ENCODE measurements around the gene KIAA0513. TPM values are rescaled to one million over a fixed set of nuclear protein-coding genes. Genes with fewer than 3 reads are reported as not detected.
"Not testable (repeated sequence)": the region's sequence is repeated elsewhere in the genome, so short reads cannot be mapped to it uniquely, and the experiment has no call there.

Gene KIAA0513
- total and polyA plus RNA-seq, 2 donors, result 3.4 to 5.2 TPM

DNA sequence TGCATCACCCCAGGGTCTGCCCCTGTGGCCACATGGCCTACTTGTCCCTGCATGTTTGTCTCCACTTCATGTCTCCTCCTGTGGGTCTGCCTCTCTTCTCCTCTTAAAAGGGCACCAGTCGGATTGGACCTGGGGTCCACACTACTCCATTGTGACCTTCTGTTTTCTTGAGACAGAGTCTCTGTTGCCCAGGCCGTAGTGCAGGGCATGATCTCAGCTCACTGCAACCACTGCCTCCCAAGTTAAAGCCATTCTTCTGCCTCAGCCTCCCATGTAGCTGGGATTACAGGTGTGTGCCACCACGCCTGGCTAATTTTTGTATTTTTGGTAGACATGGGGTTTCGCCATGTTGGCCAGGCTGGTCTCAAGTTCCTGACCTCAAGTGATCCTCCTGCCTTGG is 4.6 kb downstream of the KIAA0513 start:
- not testable (repeated sequence) for H3K4me3 ChIP-seq (ENCODE audit: low read length in 2 of 2); DNase-seq (ENCODE audit: low read depth in 6 of 9, low spot score in 9 of 9); H3K36me3 ChIP-seq (ENCODE audit: control insufficient read depth in 2 of 2, insufficient read depth in 2 of 2, low read length in 1 of 2); H3K9me3 ChIP-seq (ENCODE audit: control insufficient read depth in 2 of 2, insufficient read depth in 1 of 2, low read length in 1 of 2); H3K27ac ChIP-seq (ENCODE audit: low read depth in 1 of 2, low read length in 1 of 2)
- peaks cover 4 to 28% of the 10 kb centered on the region in 2 donors for H3K4me1 ChIP-seq (ENCODE audit: control insufficient read depth in 2 of 2, insufficient read depth in 2 of 2, low read length in 2 of 2)
- WGBS, result 99% methylated on average over 4 of the region's 4 CpGs
- peaks cover 10 to 25% of the 10 kb centered on the region in 2 donors for H3K27me3 ChIP-seq (ENCODE audit: control insufficient read depth in 2 of 2, insufficient read depth in 1 of 2, low read length in 1 of 2)

DNA sequence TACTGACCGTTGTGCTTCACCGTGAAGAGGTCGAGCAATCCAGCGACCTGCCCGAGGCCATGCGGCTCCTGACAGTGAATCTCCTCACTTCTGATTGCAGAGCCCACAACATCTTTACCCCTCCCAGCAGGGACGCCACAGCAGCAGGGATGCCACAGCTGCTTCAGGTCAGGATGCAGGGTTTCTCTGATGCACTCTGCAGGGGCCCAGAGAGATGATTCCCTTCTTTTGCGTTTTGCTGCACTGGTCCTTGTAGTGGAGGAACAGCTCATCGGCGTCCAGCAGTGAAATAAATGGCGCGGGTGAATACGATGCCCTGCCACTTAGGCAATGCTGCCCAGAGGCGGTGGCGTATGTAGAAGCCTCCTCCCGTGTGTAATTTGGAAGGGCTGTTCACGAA is 5.6 kb downstream of the KIAA0513 start:
- Histone ChIP-seq H3K9me3 (ENCODE audit: control insufficient read depth in 2 of 2, insufficient read depth in 1 of 2, low read length in 1 of 2) (no peaks in the 10 kb centered on the region), H3K4me1 (ENCODE audit: control insufficient read depth in 2 of 2, insufficient read depth in 2 of 2, low read length in 2 of 2) (peaks cover 4 to 25% of the 10 kb centered on the region in 2 donors), H3K27me3 (ENCODE audit: control insufficient read depth in 2 of 2, insufficient read depth in 1 of 2, low read length in 1 of 2) (peaks cover 7 to 21% of the 10 kb centered on the region in 2 donors), H3K36me3 (ENCODE audit: control insufficient read depth in 2 of 2, insufficient read depth in 2 of 2, low read length in 1 of 2) (no peaks in the 10 kb centered on the region), H3K27ac (ENCODE audit: low read depth in 1 of 2, low read length in 1 of 2) (no peak overlapping the region), H3K4me3 (ENCODE audit: low read length in 2 of 2) (no peak overlapping the region)
- 97% methylated on average over 17 of the region's 17 CpGs for WGBS
- no peak for DNase-seq (ENCODE audit: low read depth in 6 of 9, low spot score in 9 of 9)

- Histone ChIP-seq H3K4me1 (ENCODE audit: control insufficient read depth in 2 of 2, insufficient read depth in 2 of 2, low read length in 2 of 2) (peaks cover 0 to 10% of the 10 kb centered on the region in 2 donors), H3K27me3 (ENCODE audit: control insufficient read depth in 2 of 2, insufficient read depth in 1 of 2, low read length in 1 of 2) (peaks cover 0 to 5% of the 10 kb centered on the region in 2 donors), H3K9me3 (ENCODE audit: control insufficient read depth in 2 of 2, insufficient read depth in 1 of 2, low read length in 1 of 2) (no peaks in the 10 kb centered on the region), H3K27ac (ENCODE audit: low read depth in 1 of 2, low read length in 1 of 2) (no peak overlapping the region), H3K36me3 (ENCODE audit: control insufficient read depth in 2 of 2, insufficient read depth in 2 of 2, low read length in 1 of 2) (no peaks in the 10 kb centered on the region), H3K4me3 (ENCODE audit: low read length in 2 of 2) (no peak overlapping the region)
- 74% methylated on average over 18 of the region's 18 CpGs for WGBS
- DNase-seq (ENCODE audit: low read depth in 6 of 9, low spot score in 9 of 9), result peak in 1 of 9 donors; percentile 42
Observed at GRCh38 chr16:85034591-85035433, 7.2 kb downstream of the KIAA0513 start.

DNA sequence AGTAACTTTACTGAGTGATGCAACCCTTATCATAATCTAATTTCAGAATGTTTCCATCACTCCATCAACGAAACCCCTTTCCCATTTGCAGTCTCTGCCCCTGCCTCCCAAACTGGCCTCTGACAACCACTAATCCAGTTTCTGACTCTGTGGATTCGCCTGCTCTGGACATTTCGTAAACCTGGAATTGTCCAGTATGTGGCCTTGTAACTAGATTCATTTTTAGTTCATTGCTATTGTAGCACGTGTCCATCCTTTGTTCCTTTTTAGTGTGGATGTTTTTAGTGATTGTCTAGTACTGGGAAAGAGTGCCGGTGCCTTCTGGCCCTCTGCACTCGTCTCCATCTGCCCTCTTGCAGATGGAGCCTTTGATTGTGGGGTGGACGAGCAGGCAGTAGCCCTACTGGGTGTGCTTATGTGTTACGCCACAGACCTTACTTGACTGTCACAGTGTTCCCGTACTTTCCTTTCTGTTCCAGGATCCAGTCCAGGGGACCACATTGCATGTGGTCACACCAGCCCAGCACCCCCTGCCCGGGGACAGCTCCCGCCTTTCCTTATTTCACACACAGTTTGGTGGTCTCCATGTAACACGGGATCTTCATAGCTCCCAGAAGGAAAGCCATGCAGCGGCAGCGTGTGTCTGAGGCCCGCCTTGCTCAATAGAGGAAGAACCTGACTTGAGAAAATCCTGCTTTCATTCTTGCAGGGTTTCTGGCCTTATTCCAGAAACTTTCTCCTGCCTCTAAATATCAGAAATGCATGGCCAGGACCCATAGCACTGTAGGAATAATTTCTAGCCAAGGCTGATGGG is 8.8 kb downstream of the KIAA0513 start:
- H3K36me3 ChIP-seq (ENCODE audit: control insufficient read depth in 2 of 2, insufficient read depth in 2 of 2, low read length in 1 of 2), result no peaks in the 10 kb centered on the region
- DNase-seq (ENCODE audit: low read depth in 6 of 9, low spot score in 9 of 9), result no peak

GRCh38 chr16:85037050-85037410 is 9.4 kb downstream of the KIAA0513 start:
- Histone ChIP-seq H3K27me3 (ENCODE audit: control insufficient read depth in 2 of 2, insufficient read depth in 1 of 2, low read length in 1 of 2) (no peaks in the 10 kb centered on the region), H3K27ac (ENCODE audit: low read depth in 1 of 2, low read length in 1 of 2) (no peak overlapping the region), H3K9me3 (ENCODE audit: control insufficient read depth in 2 of 2, insufficient read depth in 1 of 2, low read length in 1 of 2) (no peaks in the 10 kb centered on the region), H3K4me3 (ENCODE audit: low read length in 2 of 2) (no peak overlapping the region), H3K36me3 (ENCODE audit: control insufficient read depth in 2 of 2, insufficient read depth in 2 of 2, low read length in 1 of 2) (no peaks in the 10 kb centered on the region), H3K4me1 (ENCODE audit: control insufficient read depth in 2 of 2, insufficient read depth in 2 of 2, low read length in 2 of 2) (peaks cover 0 to 7% of the 10 kb centered on the region in 2 donors)
- DNase-seq (ENCODE audit: low read depth in 6 of 9, low spot score in 9 of 9), result no peak
- WGBS, result 92% methylated on average over 7 of the region's 7 CpGs

More for the DNA sequence above, 8.8 kb downstream of the KIAA0513 start:
- WGBS, result 91% methylated on average over 15 of the region's 15 CpGs
- H3K27me3 ChIP-seq (ENCODE audit: control insufficient read depth in 2 of 2, insufficient read depth in 1 of 2, low read length in 1 of 2), result no peaks in the 10 kb centered on the region
- H3K4me3 ChIP-seq (ENCODE audit: low read length in 2 of 2), result no peak overlapping the region
- peaks cover 0 to 7% of the 10 kb centered on the region in 2 donors for H3K4me1 ChIP-seq (ENCODE audit: control insufficient read depth in 2 of 2, insufficient read depth in 2 of 2, low read length in 2 of 2)
- H3K9me3 ChIP-seq (ENCODE audit: control insufficient read depth in 2 of 2, insufficient read depth in 1 of 2, low read length in 1 of 2), result no peaks in the 10 kb centered on the region
- no peak overlapping the region for H3K27ac ChIP-seq (ENCODE audit: low read depth in 1 of 2, low read length in 1 of 2)

GRCh38 chr16:85037721-85038120 is 10.1 kb downstream of the KIAA0513 start:
- 94% methylated on average over 5 of the region's 5 CpGs for WGBS
- Histone ChIP-seq H3K4me1 (ENCODE audit: control insufficient read depth in 2 of 2, insufficient read depth in 2 of 2, low read length in 2 of 2) (peaks cover 0 to 7% of the 10 kb centered on the region in 2 donors), H3K36me3 (ENCODE audit: control insufficient read depth in 2 of 2, insufficient read depth in 2 of 2, low read length in 1 of 2) (no peaks in the 10 kb centered on the region), H3K9me3 (ENCODE audit: control insufficient read depth in 2 of 2, insufficient read depth in 1 of 2, low read length in 1 of 2) (no peaks in the 10 kb centered on the region), H3K27me3 (ENCODE audit: control insufficient read depth in 2 of 2, insufficient read depth in 1 of 2, low read length in 1 of 2) (no peaks in the 10 kb centered on the region), H3K27ac (ENCODE audit: low read depth in 1 of 2, low read length in 1 of 2) (no peak overlapping the region), H3K4me3 (ENCODE audit: low read length in 2 of 2) (no peak overlapping the region)
- DNase-seq (ENCODE audit: low read depth in 6 of 9, low spot score in 9 of 9), result no peak

GRCh38 chr16:85040685-85041084 is 13.1 kb downstream of the KIAA0513 start:
- no peak overlapping the region for H3K27ac ChIP-seq (ENCODE audit: low read depth in 1 of 2, low read length in 1 of 2)
- no peak overlapping the region for H3K4me3 ChIP-seq (ENCODE audit: low read length in 2 of 2)
- no peaks in the 10 kb centered on the region for H3K36me3 ChIP-seq (ENCODE audit: control insufficient read depth in 2 of 2, insufficient read depth in 2 of 2, low read length in 1 of 2)
- H3K4me1 ChIP-seq (ENCODE audit: control insufficient read depth in 2 of 2, insufficient read depth in 2 of 2, low read length in 2 of 2), result no peaks in the 10 kb centered on the region
- DNase-seq (ENCODE audit: low read depth in 6 of 9, low spot score in 9 of 9), result no peak
- H3K9me3 ChIP-seq (ENCODE audit: control insufficient read depth in 2 of 2, insufficient read depth in 1 of 2, low read length in 1 of 2), result no peaks in the 10 kb centered on the region
- H3K27me3 ChIP-seq (ENCODE audit: control insufficient read depth in 2 of 2, insufficient read depth in 1 of 2, low read length in 1 of 2), result no peaks in the 10 kb centered on the region
- 96% methylated on average over 6 of the region's 6 CpGs for WGBS

GRCh38 chr16:85041219-85042166 is 13.9 kb downstream of the KIAA0513 start:
- no peaks in the 10 kb centered on the region for H3K4me1 ChIP-seq (ENCODE audit: control insufficient read depth in 2 of 2, insufficient read depth in 2 of 2, low read length in 2 of 2)
- no peaks in the 10 kb centered on the region for H3K36me3 ChIP-seq (ENCODE audit: control insufficient read depth in 2 of 2, insufficient read depth in 2 of 2, low read length in 1 of 2)
- no peak for DNase-seq (ENCODE audit: low read depth in 6 of 9, low spot score in 9 of 9)
- H3K4me3 ChIP-seq (ENCODE audit: low read length in 2 of 2), result no peak overlapping the region
- no peaks in the 10 kb centered on the region for H3K9me3 ChIP-seq (ENCODE audit: control insufficient read depth in 2 of 2, insufficient read depth in 1 of 2, low read length in 1 of 2)
- 89% methylated on average over 27 of the region's 27 CpGs for WGBS
- H3K27ac ChIP-seq (ENCODE audit: low read depth in 1 of 2, low read length in 1 of 2), result no peak overlapping the region
- H3K27me3 ChIP-seq (ENCODE audit: control insufficient read depth in 2 of 2, insufficient read depth in 1 of 2, low read length in 1 of 2), result no peaks in the 10 kb centered on the region
